LNCaP clone FGC (cell line): Measurements from ENCODE around the gene TRPM2.

Source experiments
- DNase-seq: peaks from one replicate; pipeline ENCODE4 v3.0.0-alpha.2; 2011; ENCODE audit warnings: low read depth
- H3K4me3 ChIP-seq: 2 replicates; pipeline ENCODE4 v1.5.1; 2011; ENCODE audit warnings: mild to moderate bottlenecking, low read depth, low read length, control low read depth
- TF ChIP-seq, protein P1 (sequence below): IDR thresholded peaks from 2 replicates; pipeline ENCODE4 v1.5.1; 2012; ENCODE audit warnings: mild to moderate bottlenecking; ENCODE audit not compliant: control insufficient read depth, insufficient read depth; ENCODE audit errors: extremely low read depth

The TRPM2 gene

DNA sequence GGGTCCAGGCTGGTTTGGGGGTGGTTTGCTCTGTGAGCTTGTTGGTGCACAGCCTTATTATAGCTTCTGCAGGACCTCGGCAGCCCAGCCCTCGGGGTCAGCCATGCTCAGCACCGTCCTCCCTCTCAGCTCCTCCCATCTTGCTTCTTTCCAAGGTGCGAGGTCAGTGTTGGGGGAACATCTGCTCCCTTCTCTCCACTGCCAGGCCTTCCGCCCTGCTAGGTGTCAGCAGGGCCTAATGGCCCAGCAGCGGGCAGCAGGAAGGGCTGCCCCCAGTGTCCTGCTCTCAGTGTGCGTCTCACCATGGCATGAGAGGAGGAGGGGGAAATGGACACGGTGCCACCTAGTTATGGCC, 65.4 kb downstream of the TRPM2 start:
- TF ChIP-seq, protein P1, sequence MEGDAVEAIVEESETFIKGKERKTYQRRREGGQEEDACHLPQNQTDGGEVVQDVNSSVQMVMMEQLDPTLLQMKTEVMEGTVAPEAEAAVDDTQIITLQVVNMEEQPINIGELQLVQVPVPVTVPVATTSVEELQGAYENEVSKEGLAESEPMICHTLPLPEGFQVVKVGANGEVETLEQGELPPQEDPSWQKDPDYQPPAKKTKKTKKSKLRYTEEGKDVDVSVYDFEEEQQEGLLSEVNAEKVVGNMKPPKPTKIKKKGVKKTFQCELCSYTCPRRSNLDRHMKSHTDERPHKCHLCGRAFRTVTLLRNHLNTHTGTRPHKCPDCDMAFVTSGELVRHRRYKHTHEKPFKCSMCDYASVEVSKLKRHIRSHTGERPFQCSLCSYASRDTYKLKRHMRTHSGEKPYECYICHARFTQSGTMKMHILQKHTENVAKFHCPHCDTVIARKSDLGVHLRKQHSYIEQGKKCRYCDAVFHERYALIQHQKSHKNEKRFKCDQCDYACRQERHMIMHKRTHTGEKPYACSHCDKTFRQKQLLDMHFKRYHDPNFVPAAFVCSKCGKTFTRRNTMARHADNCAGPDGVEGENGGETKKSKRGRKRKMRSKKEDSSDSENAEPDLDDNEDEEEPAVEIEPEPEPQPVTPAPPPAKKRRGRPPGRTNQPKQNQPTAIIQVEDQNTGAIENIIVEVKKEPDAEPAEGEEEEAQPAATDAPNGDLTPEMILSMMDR: no peak
- no peak for DNase-seq
- no peak overlapping the region for H3K4me3 ChIP-seq

DNA sequence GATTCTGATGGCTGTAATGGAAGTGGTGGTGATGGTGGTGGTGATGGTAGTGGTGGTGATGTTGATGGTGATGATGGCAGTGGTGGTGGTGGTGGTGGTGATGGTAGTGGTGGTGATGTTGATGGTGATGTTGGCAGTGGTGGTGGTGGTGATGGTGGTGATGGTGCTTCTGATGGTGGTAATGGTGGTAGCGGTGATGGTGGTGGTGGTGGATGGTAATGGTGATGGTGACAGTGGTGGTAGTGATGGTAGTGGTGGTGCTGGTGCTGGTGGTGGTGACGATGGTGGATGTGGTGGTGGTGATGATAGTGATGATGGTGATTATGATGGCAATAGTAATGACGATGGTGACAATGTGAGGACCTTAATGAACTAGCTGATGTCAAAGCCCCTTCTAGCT, 66.3 kb downstream of the TRPM2 start:
- no peak overlapping the region for H3K4me3 ChIP-seq
- TF ChIP-seq, protein P1: no peak
- DNase-seq: no peak

DNA sequence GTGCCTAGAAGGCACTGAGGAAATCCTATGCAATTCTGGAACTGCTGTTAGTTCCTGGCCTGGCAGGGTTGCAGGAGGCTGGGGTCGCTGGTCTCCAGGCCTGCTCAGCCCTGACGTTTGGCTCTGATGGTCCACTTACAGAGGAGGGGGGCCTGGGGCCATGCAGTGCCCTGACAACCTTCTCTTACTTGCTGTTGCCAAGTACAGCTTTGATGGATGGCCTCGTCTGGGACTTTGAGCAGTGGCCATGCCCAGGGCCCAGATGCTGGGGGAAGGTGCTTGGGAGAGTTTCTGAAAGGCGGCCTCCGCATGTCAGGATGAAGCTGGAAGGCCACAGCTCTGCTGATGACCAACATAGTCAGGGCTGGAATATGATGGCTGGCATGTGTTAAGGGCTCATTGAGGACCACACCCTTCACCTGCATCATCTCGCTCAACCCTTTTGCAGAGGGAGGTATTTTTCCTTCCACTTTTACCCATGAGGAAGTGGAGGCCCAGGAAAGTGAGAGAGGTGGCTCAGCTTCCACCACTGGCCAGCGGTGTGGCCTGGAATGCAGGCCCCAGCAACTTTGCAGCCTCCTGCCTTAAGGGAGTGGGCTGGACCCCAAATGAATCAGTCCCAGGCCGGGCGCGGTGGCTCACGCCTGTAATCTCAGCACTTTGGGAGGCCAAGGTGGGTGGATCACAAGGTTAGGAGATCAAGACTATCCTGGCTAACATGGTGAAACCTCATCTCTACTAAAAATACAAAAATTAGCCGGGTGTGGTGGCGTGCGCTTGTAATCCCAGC, 67.2 kb downstream of the TRPM2 start:
- DNase-seq: no peak
- TF ChIP-seq, protein P1: no peak
- H3K4me3 ChIP-seq: no peak overlapping the region

DNA sequence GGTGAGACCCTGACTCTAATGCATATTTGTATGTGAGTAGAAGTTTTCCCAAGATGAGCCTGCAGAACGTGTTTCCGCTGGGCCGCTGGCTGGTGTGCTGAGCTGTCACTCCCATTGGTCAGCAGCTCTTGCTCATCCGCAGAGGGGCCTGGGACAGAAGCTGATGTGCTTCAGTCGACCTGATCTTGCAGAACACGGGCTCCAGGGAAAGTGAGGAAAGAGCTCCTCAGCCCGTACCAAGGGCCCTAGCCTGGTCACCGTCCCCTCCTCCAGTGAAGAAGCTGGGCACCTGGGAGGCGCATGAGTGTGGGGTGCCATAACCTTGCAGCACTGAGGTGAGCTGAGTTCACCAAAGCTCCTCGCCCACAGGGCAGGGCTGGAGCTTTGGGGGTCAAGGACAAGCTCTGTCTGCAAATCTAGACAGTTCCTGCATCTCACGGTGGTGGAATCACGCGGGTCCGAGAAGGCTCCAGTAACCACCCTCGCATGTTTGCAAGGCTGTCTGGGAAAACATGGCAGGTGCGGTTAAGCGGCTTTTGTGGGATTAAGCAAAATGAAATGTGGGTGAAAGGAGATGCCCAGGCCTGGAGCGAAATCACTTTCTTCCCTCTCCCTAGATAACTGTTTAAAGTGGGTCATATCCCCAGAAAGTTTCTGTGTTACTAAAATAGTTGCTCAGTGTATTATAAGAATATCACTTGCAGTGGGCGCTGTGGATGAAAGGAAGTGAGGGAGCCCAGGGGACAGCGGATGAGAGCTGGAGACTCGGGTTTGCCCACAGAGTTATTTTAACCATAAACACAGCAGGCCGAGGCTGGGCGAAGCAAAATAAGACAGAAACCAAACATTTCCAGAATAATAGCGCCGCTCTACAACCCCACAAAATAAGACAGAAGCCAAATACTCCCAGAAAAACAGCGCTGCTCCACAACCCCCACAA, 68.8 kb downstream of the TRPM2 start:
- H3K4me3 ChIP-seq: no peak overlapping the region
- DNase-seq: no peak
- TF ChIP-seq, protein P1: no peak

DNA sequence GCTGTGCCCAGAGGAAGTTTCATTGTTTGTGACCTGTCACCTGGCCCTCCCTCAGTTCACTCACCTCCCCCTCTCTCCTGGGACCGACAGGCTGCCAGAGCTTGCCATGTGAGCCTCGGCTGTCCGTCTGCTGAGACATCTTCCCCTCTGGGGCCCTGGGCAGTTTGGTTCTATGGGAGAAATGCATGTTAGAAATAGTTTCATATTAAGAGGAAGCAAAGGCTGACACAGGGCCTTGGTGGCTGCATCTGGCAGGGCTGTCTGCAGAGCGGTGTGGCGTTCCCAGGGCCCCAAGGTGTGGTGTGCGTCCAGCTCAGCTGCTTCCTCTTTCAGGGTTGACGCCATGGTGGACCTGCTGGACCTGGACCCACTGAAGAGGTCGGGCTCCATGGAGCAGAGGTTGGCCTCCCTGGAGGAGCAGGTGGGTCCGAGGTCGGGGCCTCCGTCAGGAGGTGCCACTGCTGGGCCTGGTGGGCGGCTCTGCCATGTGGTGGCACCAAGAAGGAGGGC, 69.9 kb downstream of the TRPM2 start:
- DNase-seq: no peak
- H3K4me3 ChIP-seq: no peak overlapping the region
- TF ChIP-seq, protein P1: no peak

DNA sequence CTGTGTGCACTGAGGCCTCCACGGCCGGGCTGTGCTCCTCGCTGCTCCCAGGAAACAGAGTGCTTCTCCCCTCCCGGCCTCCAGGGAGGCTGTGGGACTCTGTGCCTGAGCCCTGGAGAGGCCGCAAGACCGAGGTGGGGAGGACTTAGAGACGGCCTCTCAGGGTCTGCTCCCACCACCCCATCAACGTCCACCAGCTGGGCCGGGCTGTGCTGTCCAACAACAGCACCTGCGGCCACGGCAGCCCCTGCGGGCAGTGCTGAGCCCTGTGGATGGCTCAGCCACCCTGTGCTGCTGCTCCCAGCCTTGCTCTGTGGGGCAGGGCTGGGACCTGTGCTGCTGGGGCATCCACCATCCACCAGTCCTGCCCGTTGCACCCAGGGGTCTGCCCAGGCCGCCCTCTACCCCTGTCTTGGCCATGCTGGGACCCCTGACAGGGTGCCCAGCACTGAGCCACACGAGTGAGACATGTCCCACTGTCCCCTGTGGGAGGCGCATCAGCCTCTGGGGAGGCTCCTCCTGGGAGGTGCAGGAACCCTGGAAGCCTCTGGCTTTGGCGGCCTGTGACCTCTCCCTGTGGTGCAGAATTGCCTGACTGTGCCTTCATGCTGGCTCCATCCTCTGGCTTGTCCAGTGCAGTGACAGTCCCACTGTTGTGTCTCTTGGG, 70.7 kb downstream of the TRPM2 start:
- DNase-seq: no peak
- H3K4me3 ChIP-seq: peak overlapping the region; percentile 82
- TF ChIP-seq, protein P1: 0 out of 2 replicates have a peak, but pooled peaks have one; percentile 1
